Adrenal gland (tissue), 12 donors: ENCODE results near the gene TMEM63C. TPM values are rescaled to one million over a fixed set of nuclear protein-coding genes. Genes with fewer than 3 reads are reported as not detected.
A peak's percentile ranks its signal among the peaks of the same experiment; 100 is the strongest.

Experiments
- DNase-seq, 7 donors: peaks; one replicate each; pipeline ENCODE4 v3.0.0-alpha.2; 2019 to 2020
- H3K27ac ChIP-seq, 5 donors: fragments of 200-600 bp; sonication (generic) in 4 of 5; 1 replicate in 3 of 5; 2 replicates in 2 of 5; pipeline versions ENCODE4 v1.5.1 to v1.8.0; 2016 to 2020; ENCODE audit warnings: mild to moderate bottlenecking in 1 of 5
- H3K27me3 ChIP-seq: fragments of 200-600 bp; 2 replicates; pipeline ENCODE4 v1.8.0; 2021
- H3K36me3 ChIP-seq, 2 donors: fragments of 200-600 bp; replicated peaks in 1 of 2; 1 replicate in 1 of 2; 2 replicates in 1 of 2; pipeline versions ENCODE4 v1.5.1 to v1.8.0; 2018 to 2022
- H3K4me1 ChIP-seq, 2 donors: fragments of 200-600 bp; replicated peaks in 1 of 2; 1 replicate in 1 of 2; 2 replicates in 1 of 2; pipeline versions ENCODE4 v1.5.1 to v1.8.0; 2018 to 2021
- H3K4me3 ChIP-seq, 4 donors: fragments of 200-600 bp; sonication (generic) in 3 of 4; one replicate each; pipeline ENCODE4 v1.5.1; 2016 to 2018
- H3K9me3 ChIP-seq, 3 donors: fragments of 200-600 bp; sonication (generic) in 1 of 3; replicated peaks in 1 of 3; 1 replicate in 2 of 3; 2 replicates in 1 of 3; pipeline versions ENCODE4 v1.5.1 to v1.8.0; 2016 to 2021
- CTCF ChIP-seq, 6 experiments: fragments of 450-650 bp in 4 of 6; fragments of 200-600 bp in 2 of 6; sonication (generic) in 1 of 6; IDR thresholded peaks; 1 replicate in 5 of 6; 2 replicates in 1 of 6; pipeline versions ENCODE4 v1.5.1 to v1.8.0; 2016 to 2021; ENCODE audit warnings: antibody characterized with exemption in 6 of 6, mild to moderate bottlenecking in 2 of 6, moderate library complexity in 1 of 6
- POLR2A ChIP-seq, 2 donors: fragments of 450-650 bp; IDR thresholded peaks; one replicate each; pipeline ENCODE4 v1.6.1; 2017; ENCODE audit warnings: antibody characterized with exemption in 2 of 2, mild to moderate bottlenecking in 2 of 2, moderate library complexity in 1 of 2
- WGBS, 4 donors: extraction: QIAGEN DNeasy Blood & Tissue Kit in 2 of 4; methylation state at CpG; one replicate each; pipeline versions ENCODE4 v1.1.5 to v1.1.7; 2013 to 2017; 5-methylcytosine and 5-hydroxymethylcytosine counted together
- intact Hi-C, 2 donors: fragments of 100-400 bp; cut with DNase I; formaldehyde crosslinking; loops; one replicate each; pipeline versions ENCODE4 v1.14.1 to v1.15.0; 2022 to 2023
- polyA plus RNA-seq, 3 donors: library from polyadenylated mRNA; stranded (reverse); fragments of 200-250 nt in 2 of 3; fragments of 350-450 nt in 1 of 3; fragmentation: Illumina TruSeq in 1 of 3; extraction: RNeasy Lipid Tissue Mini Kit (QIAGEN cat#74804) in 1 of 3; gene quantifications; one replicate each; pipeline ENCODE4 v1.2.3, GENCODE V29; 2013 to 2014
- total RNA-seq, 9 donors: library from RNA; depleted of rRNA in 4 of 9; stranded (reverse); fragments of >200 nt in 4 of 9; fragments of 120-200 nt in 1 of 9; fragmentation: NEBNext Ultra II Directional in 1 of 9; extraction: Animal tissue kit (Norgen Biotek cat#: 25700) in 1 of 9; gene quantifications; one replicate each; pipeline versions ENCODE4 v1.1.0 to v1.2.4, GENCODE V29; 2013 to 2023
- donor health status: healthy with polysubstance abuse.
- donor health status: Bipolar disorder and iron deficiency.
- donor health status: DM: yes; HTN: yes; CAD: no.
- donor health status: DM: no; HTN: no; CAD: no.
- donor health status: DM: no; HTN: no; CAD: no.
- donor health status: DM: yes; HTN: yes; CAD: no.

Gene TMEM63C
- total and polyA plus RNA-seq, 12 donors, result 2.7 to 21.2 (median 8.3) TPM

GRCh38 chr14:77199590-77199989, 18.0 kb downstream of the TMEM63C start:
- no peak for DNase-seq
- WGBS, 4 donors, result 79 to 86% (median 82%) methylated on average over 12 of the region's 12 CpGs
- Histone ChIP-seq H3K9me3 (no peaks in the 10 kb centered on the region), H3K36me3 (no peaks in the 10 kb centered on the region), H3K27ac (no peak overlapping the region), H3K4me3 (no peak overlapping the region), H3K4me1 (no peaks in the 10 kb centered on the region), H3K27me3 (no peaks in the 10 kb centered on the region)
- TF ChIP-seq POLR2A (IDR thresholded peaks at IDR 0.05) (no peak), CTCF (IDR thresholded peaks at IDR 0.05) (no peak)
- intact Hi-C loops, result no loop called here

GRCh38 chr14:77200406-77200985, 18.9 kb downstream of the TMEM63C start:
- no peak for TF ChIP-seq POLR2A (IDR thresholded peaks at IDR 0.05)
- WGBS, 4 donors, result 59 to 90% (median 71%) methylated on average over 3 to 7 of the region's 7 CpGs
- no peaks in the 10 kb centered on the region for H3K9me3 ChIP-seq
- H3K27me3 ChIP-seq, result no peaks in the 10 kb centered on the region
- DNase-seq, result no peak
- intact Hi-C loops, result no loop called here
- H3K4me1 ChIP-seq, result no peaks in the 10 kb centered on the region
- no peak overlapping the region for H3K27ac ChIP-seq
- no peak overlapping the region for H3K4me3 ChIP-seq
- no peaks in the 10 kb centered on the region for H3K36me3 ChIP-seq

GRCh38 chr14:77201696-77202095, 20.1 kb downstream of the TMEM63C start:
- TF ChIP-seq POLR2A (IDR thresholded peaks at IDR 0.05) (no peak), CTCF (IDR thresholded peaks at IDR 0.05) (no peak)
- intact Hi-C loops, result no loop called here
- DNase-seq, result no peak
- no peaks in the 10 kb centered on the region for H3K36me3 ChIP-seq
- H3K27ac ChIP-seq, result no peak overlapping the region
- H3K9me3 ChIP-seq, result no peaks in the 10 kb centered on the region
- no peaks in the 10 kb centered on the region for H3K4me1 ChIP-seq
- no peak overlapping the region for H3K4me3 ChIP-seq
- H3K27me3 ChIP-seq, result no peaks in the 10 kb centered on the region
- WGBS, 4 donors, result 88 to 100% (median 97%) methylated on average over 1 to 4 of the region's 4 CpGs

GRCh38 chr14:77203611-77204458, 22.2 kb downstream of the TMEM63C start:
- H3K27ac ChIP-seq, result peak overlapping the region in 1 of 5 donors; percentile 66
- H3K4me1 ChIP-seq, result no peaks in the 10 kb centered on the region
- H3K27me3 ChIP-seq, result no peaks in the 10 kb centered on the region
- TF ChIP-seq POLR2A (IDR thresholded peaks at IDR 0.05) (no peak), CTCF (IDR thresholded peaks at IDR 0.05) (no peak)
- WGBS, 4 donors, result 49 to 73% (median 64%) methylated on average over 3 to 5 of the region's 5 CpGs
- intact Hi-C loops, result no loop called here
- no peaks in the 10 kb centered on the region for H3K36me3 ChIP-seq
- peak in 2 of 7 donors; percentile 3 to 61 for DNase-seq
- H3K9me3 ChIP-seq, result no peaks in the 10 kb centered on the region
- H3K4me3 ChIP-seq, result no peak overlapping the region
